ENCODE measurements around the gene CIDEB.

CIDEB gene

DNA sequence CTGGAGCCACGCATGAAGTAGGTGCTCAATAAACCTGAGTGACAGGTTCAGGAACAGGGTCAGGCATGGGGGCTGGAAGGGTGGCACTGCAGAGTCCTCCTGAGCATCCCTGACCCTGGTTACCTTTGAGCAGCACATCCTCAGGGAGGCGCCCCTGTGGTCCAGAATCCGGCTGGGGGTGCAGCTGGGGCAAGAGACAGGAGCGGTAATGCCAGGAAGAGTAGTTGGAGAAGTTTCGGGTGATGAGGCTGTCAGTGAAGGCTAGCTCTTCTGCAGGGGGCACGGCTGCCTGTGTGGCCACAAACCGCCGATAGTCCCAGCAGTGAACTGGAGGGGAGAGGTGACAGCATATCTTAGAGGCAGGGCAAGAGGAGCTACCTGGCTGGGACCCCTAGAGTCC lies 38.4 kb downstream of the CIDEB start:
- no peak for FAIRE-seq

- no peak for FAIRE-seq
Measured at GRCh38 chr14:24268225-24268624, 39.6 kb downstream of the CIDEB start.

- FAIRE-seq = no peak
Measured at GRCh38 chr14:24267516-24267915, 40.3 kb downstream of the CIDEB start.

- FAIRE-seq = no peak
Measured at GRCh38 chr14:24266344-24267244, 41.2 kb downstream of the CIDEB start.

DNA sequence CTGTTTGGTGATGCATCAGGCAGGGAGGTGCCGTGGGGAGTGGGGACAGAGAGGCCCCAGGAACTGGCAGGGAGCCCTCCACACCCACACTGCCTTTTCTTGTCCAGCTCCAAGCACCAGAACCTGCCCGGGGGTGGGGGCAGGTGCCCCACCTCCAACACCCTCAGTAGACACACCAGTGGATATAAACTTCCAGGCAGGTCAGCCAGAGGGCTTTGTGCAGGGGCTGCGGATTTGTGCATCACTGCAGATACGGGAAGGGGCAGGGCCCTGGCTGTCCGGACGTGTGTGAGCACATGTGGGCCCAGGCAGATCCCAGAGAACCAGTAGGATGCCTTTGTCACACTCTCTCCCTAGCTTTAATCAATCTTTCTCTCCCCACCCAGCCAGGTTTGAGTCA lies 43.5 kb downstream of the CIDEB start:
- FAIRE-seq = no peak

GRCh38 chr14:24263848-24264247 lies 43.9 kb downstream of the CIDEB start:
- no peak for FAIRE-seq

DNA sequence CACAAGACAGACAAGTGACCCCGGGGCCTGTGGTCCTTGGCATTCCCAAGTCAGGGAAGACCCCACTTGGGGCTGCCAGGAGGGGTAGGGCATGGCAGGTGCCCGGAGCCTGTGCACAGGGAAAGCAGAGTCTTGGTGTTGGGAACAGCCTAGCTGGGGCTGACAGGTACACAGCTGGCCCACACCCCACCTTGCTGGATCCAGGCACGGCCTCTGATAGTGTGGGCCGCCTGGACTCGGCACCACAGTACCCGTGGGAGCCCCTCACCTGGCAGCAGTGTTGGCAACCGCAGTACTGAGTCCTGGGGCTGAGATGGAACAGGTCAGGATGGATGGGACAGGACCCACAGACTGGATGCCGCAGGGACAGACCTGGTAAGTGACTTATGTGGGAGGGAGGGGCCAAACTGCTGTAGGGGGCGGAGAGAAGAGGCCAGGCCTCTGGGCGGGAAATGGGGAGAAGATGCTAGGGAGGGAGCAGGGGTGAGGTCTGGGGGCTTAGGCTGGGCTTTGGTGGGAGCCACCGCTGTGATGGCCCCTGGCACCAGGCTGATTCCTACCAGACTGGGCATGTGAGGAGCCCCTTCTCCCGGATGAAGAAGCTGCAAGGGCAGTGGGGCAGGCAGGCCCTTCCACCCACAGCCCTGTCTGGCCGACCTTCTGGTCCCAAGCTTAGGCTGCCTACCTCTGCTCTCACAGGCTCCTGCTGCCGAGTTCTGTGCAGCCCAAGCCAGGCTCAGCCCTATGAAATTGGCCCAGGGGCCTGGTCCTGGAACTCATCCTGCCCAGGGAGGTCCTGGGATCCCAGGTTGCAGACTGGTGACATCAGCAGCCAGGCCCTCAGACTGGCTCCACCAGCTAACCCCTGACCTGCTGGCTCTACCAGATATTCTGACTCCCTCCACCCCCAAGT lies 44.7 kb downstream of the CIDEB start, which contains the start of gene TGM1:
TGM1 (minus strand) TSS at position 357 of the 913 bp plus-strand sequence. CDS start 825 bp downstream, outside the sequence.
- FAIRE-seq = no peak

GRCh38 chr14:24261969-24262327 lies 45.8 kb downstream of the CIDEB start:
- FAIRE-seq = no peak

- FAIRE-seq = no peak
Measured at GRCh38 chr14:24261256-24261968, 46.4 kb downstream of the CIDEB start.

GRCh38 chr14:24260780-24261157 lies 47.0 kb downstream of the CIDEB start:
- no peak for FAIRE-seq

DNA sequence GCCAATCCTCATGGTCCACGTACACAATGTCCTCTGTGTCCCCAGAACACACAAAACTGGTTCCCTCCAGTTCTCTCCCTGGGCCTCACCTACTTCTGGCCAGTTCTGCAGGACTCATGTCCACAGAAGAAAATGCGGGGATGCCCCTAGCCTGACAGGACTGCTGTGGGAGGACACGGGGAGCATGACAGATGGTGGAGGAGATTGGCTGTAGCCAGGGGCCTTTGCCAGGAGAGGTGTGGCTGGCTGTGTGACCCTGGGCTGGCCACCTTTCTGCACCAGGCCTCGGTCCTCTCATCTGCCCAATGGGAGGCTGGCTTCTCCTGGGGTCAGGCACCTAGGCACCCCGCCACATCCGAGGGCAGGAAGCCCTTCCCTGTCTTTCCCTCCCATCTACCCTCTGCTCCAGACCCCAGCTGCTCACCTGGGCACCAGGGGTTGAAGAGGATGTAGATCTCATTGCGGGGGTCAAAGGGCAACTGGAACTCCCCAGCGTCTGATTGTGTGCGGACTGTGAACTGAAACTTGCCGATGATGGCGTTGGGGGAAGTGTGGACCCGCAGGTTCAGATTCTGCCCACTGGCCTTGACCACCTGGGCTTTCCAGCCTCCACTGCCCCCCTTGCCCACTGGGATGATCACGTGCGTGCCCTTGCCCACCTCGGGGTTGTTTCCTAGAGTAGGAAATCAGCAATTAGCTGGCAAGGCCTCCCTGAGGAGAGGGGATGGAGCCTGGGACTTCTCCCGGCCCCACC lies 47.6 kb downstream of the CIDEB start:
- FAIRE-seq = no peak

GRCh38 chr14:24259282-24260025 lies 48.3 kb downstream of the CIDEB start:
- FAIRE-seq = no peak

DNA sequence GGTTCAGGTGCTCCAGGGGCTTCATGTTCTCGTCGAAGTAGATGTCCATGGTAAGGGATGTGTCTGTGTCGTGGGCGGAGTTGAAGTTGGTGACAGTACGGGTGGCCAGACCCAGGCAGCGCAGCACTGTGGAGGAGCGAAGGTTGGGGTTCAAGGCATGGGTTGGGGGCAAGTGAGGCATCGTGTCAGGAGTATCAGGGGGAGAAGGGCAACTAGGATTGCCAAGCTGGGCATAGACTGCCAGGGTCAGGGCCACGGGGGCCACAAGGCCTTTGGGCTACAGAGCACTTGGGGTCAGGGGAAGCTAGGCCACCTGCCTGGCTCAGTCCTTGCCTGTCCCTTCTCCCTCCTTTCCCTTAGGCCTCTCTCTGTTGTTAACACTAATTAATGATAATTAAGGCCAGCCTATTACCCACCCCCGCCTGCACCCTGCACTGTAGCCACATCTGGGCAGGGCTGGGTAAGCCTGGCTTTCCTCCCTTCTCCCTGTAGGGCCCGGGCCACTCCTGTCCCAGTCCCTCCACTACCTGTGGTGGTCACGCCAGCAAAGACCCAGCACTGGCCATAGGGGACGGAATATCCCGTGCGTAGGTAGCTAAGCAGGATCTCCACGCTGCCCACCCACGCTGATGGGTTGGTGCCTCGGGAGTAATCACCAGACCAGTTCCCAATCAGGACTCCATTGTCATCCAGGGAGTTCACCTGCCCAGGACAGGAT lies 49.1 kb downstream of the CIDEB start:
- FAIRE-seq = no peak

DNA sequence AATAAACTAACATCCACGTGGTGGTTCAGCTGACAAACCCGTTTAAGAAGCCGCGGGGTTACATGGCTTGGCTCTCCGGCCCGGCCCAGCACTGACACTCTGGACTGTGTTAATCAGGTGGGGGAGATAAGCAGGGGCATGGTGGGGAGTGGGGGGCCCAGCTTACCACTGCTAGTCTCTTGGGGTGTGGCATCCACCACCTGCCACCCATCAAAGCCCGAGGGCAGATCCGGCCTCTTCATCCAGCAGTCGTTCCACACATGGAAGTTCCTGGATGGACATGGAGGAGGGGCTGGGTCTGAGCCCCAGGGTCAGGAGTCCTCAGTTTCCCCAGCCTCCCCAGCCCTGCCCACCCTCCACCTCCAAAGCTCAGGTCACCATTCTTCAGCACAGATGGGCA lies 49.7 kb downstream of the CIDEB start:
- FAIRE-seq = no peak

DNA sequence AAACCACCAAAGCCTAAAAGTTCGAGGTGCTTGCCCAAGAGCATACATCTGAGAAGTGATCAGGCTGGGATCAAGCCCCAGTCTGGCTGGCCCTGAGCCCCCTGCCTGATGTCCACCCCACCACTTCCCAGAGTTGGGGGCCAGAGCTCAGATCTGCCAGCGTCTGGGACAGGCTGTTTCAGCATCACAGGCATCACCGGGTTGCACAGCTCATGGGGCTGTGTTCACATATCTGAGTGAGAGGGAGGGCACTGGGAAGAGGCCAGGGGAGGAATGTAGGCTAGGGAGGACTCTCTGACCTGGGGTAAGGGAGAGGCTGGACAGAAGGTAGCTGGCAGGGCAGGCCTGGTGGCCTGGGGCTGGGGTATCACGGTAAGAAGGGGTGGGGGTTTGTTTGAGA lies 50.8 kb downstream of the CIDEB start:
- FAIRE-seq = no peak

DNA sequence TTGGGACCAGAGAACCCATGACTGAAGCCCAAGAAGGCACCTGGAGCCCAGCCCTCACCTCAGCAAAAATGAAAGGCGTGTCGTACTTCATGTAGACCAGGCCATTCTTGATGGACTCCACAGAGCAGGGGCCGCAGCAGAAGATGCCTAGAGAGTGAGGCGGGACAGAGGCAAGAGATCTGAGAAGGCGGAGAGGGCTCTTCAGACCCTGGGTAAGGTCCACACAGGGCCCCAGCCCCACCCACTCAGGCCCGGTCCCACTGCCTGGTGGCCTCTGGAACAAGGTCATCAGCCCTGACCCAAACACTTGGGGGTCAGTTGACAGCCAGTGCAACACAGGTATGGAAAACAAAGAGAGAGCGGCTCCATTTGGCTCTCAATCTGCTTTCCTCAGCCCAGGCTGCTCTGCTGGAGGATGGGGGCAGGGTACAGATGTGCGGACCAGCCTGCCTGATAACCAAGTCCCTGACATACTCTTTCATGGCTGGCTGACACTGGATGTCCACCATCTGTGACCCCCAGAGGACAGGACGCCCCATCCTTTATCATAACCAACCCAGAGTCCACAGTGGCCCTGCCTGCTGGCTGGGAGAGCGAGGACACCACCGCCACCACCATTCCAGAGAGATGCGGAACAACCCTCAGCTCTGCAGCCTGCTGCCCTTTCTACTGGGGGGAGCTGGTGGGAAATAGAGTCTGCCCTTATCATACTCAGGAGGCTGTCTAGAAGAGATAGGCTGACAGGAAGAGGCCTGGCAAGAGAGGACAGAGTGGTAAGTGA lies 51.7 kb downstream of the CIDEB start:
- FAIRE-seq = no peak

DNA sequence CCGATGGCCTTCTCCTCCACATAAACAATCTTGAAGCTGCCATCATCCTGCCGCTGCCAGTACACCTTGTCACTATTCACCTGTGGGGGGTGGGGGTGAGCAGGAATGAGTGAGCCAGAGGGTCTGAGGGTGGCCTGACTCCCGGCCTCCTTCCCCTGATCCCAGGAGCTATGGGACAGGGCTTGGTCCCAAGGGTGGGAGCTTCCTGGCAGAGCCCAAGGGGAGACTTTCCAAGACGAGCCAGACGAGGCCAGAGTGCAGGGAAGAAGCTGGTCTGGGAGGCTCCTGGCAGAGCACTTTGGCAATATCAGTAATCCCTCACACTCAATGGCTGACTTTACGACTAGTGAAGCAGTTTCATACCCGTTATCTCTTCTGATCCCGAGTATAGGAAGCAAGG lies 52.3 kb downstream of the CIDEB start:
- no peak for FAIRE-seq

Data from islet of Langerhans (tissue), 1 donor.